SK-N-DZ (cell line): ENCODE results near the gene TIPIN. TPM values are rescaled to one million over a fixed set of nuclear protein-coding genes. Genes with fewer than 3 reads are reported as not detected.
"Not testable (repeated sequence)": the region's sequence is repeated elsewhere in the genome, so short reads cannot be mapped to it uniquely, and the experiment has no call there.

Experiments used
- DNase-seq: peaks from one replicate; pipeline ENCODE4 v3.0.0-alpha.2; 2015; ENCODE audit warnings: low spot score
- polyA plus RNA-seq, 2 experiments: library from polyadenylated mRNA; depleted of rRNA; stranded (reverse); fragments of >200 nt; gene quantifications; 2 replicates each; pipeline ENCODE4 v1.2.3, GENCODE V29; 2014

Gene TIPIN
- polyA plus RNA-seq (2014; cell fraction: cytosol; rRNA removed): 32.0 and 36.1 TPM in 2 replicates
- 18.8 and 24.0 TPM in 2 replicates for polyA plus RNA-seq (2014; cell fraction: nucleus; rRNA removed)

- peak; percentile 96 for DNase-seq
Observed at GRCh38 chr15:66356359-66357236, at the start of gene TIPIN. TIPIN (minus strand) TSS chr15:66356685; CDS start chr15:66352947, 3,738 bp downstream.

- no peak for DNase-seq
Observed at GRCh38 chr15:66405615-66406014, 49.1 kb upstream of the TIPIN start.

GRCh38 chr15:66405007-66405406 is 48.5 kb upstream of the TIPIN start:
- DNase-seq: no peak

- DNase-seq: no peak
Observed at GRCh38 chr15:66404532-66404931, 48.0 kb upstream of the TIPIN start.

GRCh38 chr15:66404122-66404521 is 47.6 kb upstream of the TIPIN start:
- DNase-seq: no peak

GRCh38 chr15:66403323-66403722 is 46.8 kb upstream of the TIPIN start:
- no peak for DNase-seq

- no peak for DNase-seq
Observed at GRCh38 chr15:66402761-66403284, 46.3 kb upstream of the TIPIN start.

GRCh38 chr15:66401130-66402021 is 44.9 kb upstream of the TIPIN start:
- no peak for DNase-seq

GRCh38 chr15:66400351-66400774 is 43.9 kb upstream of the TIPIN start:
- no peak for DNase-seq

GRCh38 chr15:66399276-66399675 is 42.8 kb upstream of the TIPIN start:
- DNase-seq: peak; percentile 29

- no peak for DNase-seq
Observed at GRCh38 chr15:66394915-66395314, 38.4 kb upstream of the TIPIN start.

- no peak for DNase-seq
Observed at GRCh38 chr15:66394472-66394871, 38.0 kb upstream of the TIPIN start.

GRCh38 chr15:66393037-66393436 is 36.6 kb upstream of the TIPIN start:
- not testable (repeated sequence) for DNase-seq

GRCh38 chr15:66390678-66391077 is 34.2 kb upstream of the TIPIN start:
- DNase-seq: no peak

GRCh38 chr15:66389859-66390381 is 33.4 kb upstream of the TIPIN start:
- no peak for DNase-seq

GRCh38 chr15:66389098-66389858 is 32.8 kb upstream of the TIPIN start:
- DNase-seq: no peak

- DNase-seq: no peak
Observed at GRCh38 chr15:66388576-66388975, 32.1 kb upstream of the TIPIN start.

GRCh38 chr15:66388043-66388363 is 31.5 kb upstream of the TIPIN start:
- no peak for DNase-seq

- peak; percentile 52 for DNase-seq
Observed at GRCh38 chr15:66387163-66388042, 30.9 kb upstream of the TIPIN start.
